ENCODE measurements around the gene ANAPC7. TPM values are rescaled to one million over a fixed set of nuclear protein-coding genes. Genes with fewer than 3 reads are reported as not detected.

ANAPC7 gene
- polyA plus RNA-seq, 1 of the 3 experiments (the other 2 are of a cell fraction) = 58.9 TPM

DNA sequence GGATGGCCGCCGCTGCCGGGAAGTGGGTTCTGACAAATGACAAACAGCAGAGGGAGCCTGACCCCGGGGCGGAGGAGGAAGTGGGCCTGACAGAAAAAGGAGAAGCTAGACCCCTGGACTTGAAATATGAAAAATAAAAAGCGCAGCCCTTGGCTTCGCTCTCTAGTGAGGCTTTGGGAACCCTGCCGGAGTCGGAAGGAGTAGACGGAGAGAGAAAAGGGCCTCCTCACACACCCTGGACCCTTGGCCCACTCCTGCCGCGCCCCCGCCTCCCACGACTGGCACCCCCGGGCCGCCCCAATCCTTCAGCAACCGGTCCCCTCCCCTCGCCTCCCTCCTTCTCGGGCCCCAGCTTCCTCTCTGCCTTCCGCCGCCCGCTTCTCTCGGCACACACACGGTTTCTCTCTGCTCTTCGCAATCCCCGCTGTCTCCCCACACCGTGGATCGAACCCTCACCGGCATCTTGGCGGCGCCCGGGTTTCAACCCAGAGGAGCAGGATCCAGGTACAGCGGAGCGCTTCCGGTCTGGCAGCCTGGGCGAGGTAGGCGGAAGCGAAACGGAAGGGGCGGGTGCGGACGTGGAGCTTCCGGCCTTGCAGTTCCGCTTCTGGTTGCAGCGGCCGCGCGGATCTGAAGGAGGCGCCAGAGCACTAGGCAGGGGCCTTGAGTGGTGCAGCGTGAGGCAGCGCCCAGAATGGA lies 46.4 kb upstream of the ANAPC7 start, which contains the start of gene ARPC3 (continued):
- TF ChIP-seq, protein P1, sequence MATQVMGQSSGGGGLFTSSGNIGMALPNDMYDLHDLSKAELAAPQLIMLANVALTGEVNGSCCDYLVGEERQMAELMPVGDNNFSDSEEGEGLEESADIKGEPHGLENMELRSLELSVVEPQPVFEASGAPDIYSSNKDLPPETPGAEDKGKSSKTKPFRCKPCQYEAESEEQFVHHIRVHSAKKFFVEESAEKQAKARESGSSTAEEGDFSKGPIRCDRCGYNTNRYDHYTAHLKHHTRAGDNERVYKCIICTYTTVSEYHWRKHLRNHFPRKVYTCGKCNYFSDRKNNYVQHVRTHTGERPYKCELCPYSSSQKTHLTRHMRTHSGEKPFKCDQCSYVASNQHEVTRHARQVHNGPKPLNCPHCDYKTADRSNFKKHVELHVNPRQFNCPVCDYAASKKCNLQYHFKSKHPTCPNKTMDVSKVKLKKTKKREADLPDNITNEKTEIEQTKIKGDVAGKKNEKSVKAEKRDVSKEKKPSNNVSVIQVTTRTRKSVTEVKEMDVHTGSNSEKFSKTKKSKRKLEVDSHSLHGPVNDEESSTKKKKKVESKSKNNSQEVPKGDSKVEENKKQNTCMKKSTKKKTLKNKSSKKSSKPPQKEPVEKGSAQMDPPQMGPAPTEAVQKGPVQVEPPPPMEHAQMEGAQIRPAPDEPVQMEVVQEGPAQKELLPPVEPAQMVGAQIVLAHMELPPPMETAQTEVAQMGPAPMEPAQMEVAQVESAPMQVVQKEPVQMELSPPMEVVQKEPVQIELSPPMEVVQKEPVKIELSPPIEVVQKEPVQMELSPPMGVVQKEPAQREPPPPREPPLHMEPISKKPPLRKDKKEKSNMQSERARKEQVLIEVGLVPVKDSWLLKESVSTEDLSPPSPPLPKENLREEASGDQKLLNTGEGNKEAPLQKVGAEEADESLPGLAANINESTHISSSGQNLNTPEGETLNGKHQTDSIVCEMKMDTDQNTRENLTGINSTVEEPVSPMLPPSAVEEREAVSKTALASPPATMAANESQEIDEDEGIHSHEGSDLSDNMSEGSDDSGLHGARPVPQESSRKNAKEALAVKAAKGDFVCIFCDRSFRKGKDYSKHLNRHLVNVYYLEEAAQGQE (IDR thresholded peaks at IDR 0.05; ENCODE audit: low read depth, low read length) = no peak; the same call in 1 of the 2 replicates
- TF ChIP-seq MXI1 (IDR thresholded peaks at IDR 0.05; ENCODE audit: low read depth, low read length) = no peak; the same call in none of the 2 replicates
- no peak; the same call in 1 of the 2 replicates for TF ChIP-seq FOSL2 (IDR thresholded peaks at IDR 0.05; ENCODE audit: borderline replicate concordance, low read depth)
- no peak for TF ChIP-seq EZH2phosphoT487 (IDR thresholded peaks at IDR 0.05; ENCODE audit: borderline replicate concordance, low read depth)
- TF ChIP-seq RAD21 (IDR thresholded peaks at IDR 0.05; ENCODE audit: low read length) = peak; percentile 85
- peak; percentile 46; the same call in 1 of the 2 replicates for TF ChIP-seq YY1 (IDR thresholded peaks at IDR 0.05; ENCODE audit: low read depth)
- TF ChIP-seq RXRA (IDR thresholded peaks at IDR 0.05; ENCODE audit: borderline replicate concordance, low read depth) = no peak
- TF ChIP-seq GABPA (IDR thresholded peaks at IDR 0.05; ENCODE audit: low read depth) = peak; percentile 96
- peak; percentile 88 for TF ChIP-seq MAX (IDR thresholded peaks at IDR 0.05; ENCODE audit: low read depth)
- TF ChIP-seq SMC3 (IDR thresholded peaks at IDR 0.05; ENCODE audit: low read depth, low read length) = peak; percentile 47
- peak; percentile 19; the same call in 1 of the 2 replicates for TF ChIP-seq NFIC (IDR thresholded peaks at IDR 0.05; ENCODE audit: borderline replicate concordance)
- no peak for TF ChIP-seq JUND (IDR thresholded peaks at IDR 0.05)

- POLR2A ChIA-PET = no interaction called here
- H3K36me3 ChIP-seq (replicated peaks in 1 of 2; ENCODE audit: control insufficient read depth in 1 of 2, insufficient read depth in 2 of 2, low read length in 1 of 2) = peaks cover 35 to 68% of the 10 kb centered on the region in 2 experiments
- CTCF ChIA-PET = interaction anchor here (1.5 kb wide), 1 partner anchor 13 kb away, joined by 5 read pairs; no protein-coding TSS in a partner anchor
These were observed 40.9 kb upstream of the ANAPC7 start for GRCh38 chr12:110444455-110444854.

More at GRCh38 chr12:110444455-110444854, 40.9 kb upstream of the ANAPC7 start:
- no peak overlapping the region for H3K27ac ChIP-seq (ENCODE audit: low read depth in 2 of 2, low read length in 1 of 2)
- peaks cover 26% of the 10 kb centered on the region; the same call in 1 of the 2 replicates for H4K20me1 ChIP-seq (ENCODE audit: insufficient read depth)
- H3K79me2 ChIP-seq (ENCODE audit: insufficient read depth) = peaks cover 88% of the 10 kb centered on the region
- 98% methylated on average over 3 of the region's 3 CpGs for WGBS (ENCODE audit: low lambda C conversion rate)
- H3K9ac ChIP-seq = no peak overlapping the region
- H3K9me2 ChIP-seq = no peaks in the 10 kb centered on the region
- H3K27me3 ChIP-seq (ENCODE audit: insufficient read depth) = no peaks in the 10 kb centered on the region
- peaks cover 21% of the 10 kb centered on the region for H3F3A ChIP-seq (replicated peaks; ENCODE audit: insufficient read depth)
- no peaks in the 10 kb centered on the region for H3K9me3 ChIP-seq
- DNase-seq = no peak
- no peak overlapping the region for H2AFZ ChIP-seq (ENCODE audit: low read depth)
- no peak overlapping the region for H3K4me2 ChIP-seq
- TF ChIP-seq, protein P2, sequence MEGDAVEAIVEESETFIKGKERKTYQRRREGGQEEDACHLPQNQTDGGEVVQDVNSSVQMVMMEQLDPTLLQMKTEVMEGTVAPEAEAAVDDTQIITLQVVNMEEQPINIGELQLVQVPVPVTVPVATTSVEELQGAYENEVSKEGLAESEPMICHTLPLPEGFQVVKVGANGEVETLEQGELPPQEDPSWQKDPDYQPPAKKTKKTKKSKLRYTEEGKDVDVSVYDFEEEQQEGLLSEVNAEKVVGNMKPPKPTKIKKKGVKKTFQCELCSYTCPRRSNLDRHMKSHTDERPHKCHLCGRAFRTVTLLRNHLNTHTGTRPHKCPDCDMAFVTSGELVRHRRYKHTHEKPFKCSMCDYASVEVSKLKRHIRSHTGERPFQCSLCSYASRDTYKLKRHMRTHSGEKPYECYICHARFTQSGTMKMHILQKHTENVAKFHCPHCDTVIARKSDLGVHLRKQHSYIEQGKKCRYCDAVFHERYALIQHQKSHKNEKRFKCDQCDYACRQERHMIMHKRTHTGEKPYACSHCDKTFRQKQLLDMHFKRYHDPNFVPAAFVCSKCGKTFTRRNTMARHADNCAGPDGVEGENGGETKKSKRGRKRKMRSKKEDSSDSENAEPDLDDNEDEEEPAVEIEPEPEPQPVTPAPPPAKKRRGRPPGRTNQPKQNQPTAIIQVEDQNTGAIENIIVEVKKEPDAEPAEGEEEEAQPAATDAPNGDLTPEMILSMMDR (IDR thresholded peaks at IDR 0.05) = no peak
- TF ChIP-seq RAD21 (IDR thresholded peaks at IDR 0.05; ENCODE audit: low read length) (no peak), MXI1 (IDR thresholded peaks at IDR 0.05; ENCODE audit: low read depth, low read length) (no peak), POLR2AphosphoS5 (IDR thresholded peaks at IDR 0.05; ENCODE audit: low read depth, low read length) (no peak)
- H3K4me1 ChIP-seq (ENCODE audit: control insufficient read depth in 1 of 2, insufficient read depth in 2 of 2, low read depth in 1 of 2, low read length in 1 of 2) = no peaks in the 10 kb centered on the region; a peak in 1 of 4 replicates
- no peak overlapping the region for H3K4me3 ChIP-seq (ENCODE audit: low read depth in 2 of 2, low read length in 1 of 2)

Measured in SK-N-SH (cell line).